GM18498 (cell line): ENCODE results near the gene CCNQ.
A peak's percentile ranks its signal among the peaks of the same experiment; 100 is the strongest.

Experiments used
- ATAC-seq: cut with Tn5 transposase; IDR thresholded peaks from one replicate; pipeline ENCODE4 v1.9.1; 2021; ENCODE audit warnings: mild to moderate bottlenecking, moderate library complexity; ENCODE audit not compliant: unreplicated experiment

The CCNQ gene

DNA sequence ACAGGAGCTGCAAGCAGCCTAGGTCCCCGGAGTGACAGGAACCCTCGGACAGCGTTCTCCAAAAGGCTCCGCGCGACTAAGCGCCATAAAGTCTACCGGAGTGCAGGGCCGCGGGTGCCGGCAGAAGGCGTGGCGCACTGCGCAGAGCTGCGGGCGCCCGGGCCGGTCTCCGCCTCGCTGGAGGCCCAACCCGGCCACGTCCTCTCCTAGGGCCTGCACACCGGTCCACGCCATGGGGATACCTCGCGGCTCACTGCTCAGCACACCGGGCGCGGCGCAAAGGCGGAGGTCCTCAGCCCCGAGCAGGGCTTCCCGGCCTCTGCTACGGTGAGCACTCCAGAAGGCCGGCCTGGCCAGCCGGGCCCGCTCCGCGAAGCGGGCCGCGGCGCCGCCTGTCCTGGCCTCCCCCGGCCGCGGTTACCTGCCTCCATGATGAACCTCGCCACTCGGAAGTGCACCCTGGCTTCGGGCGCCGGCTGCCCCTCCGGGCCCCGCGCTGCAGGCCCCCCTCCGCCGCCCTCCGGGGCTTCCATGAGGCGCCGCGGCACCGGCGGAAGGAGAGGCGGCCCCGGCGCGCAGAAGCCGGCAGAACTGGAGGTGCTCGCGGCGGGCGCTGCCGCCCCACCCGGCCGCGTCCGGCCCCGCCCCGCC is at the start of gene CCNQ:
Gene CCNQ (minus strand): TSS at position 599 of the 651 bp plus-strand sequence. CDS start 66 bp downstream, at position 533.
- ATAC-seq = peak; percentile 61

DNA sequence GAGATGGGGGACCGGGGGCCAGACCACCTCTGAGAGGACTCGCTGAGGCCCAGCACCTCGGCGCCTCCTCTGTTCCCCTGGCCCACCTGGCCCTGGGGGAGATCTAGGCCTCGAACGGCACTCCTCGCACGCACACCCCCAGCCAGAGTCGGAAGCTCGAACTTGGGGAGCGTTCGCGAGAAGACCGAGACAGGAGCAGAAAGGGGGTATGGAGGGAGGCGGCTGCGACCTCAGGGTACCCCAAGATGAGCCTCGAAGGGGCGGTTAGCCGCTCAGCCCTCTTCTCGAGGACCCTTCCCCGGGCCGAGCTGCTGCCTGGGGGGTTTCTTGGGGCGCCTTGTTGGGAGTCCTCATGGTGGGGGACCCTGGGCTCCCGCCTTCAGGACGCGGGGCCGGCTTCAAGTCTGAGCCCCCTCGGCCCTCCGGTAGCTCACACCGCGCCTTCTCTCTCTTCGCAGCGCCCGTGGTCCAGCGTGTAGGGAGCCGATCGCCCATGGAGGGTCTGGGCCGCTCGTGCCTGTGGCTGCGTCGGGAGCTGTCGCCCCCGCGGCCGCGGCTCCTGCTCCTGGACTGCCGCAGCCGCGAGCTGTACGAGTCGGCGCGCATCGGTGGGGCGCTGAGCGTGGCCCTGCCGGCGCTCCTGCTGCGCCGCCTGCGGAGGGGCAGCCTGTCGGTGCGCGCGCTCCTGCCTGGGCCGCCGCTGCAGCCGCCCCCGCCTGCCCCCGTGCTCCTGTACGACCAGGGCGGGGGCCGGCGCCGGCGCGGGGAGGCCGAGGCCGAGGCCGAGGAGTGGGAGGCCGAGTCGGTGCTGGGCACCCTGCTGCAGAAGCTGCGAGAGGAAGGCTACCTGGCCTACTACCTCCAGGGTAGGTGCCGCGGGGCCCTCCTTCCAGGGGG is 48.8 kb upstream of the CCNQ start:
- no peak for ATAC-seq

DNA sequence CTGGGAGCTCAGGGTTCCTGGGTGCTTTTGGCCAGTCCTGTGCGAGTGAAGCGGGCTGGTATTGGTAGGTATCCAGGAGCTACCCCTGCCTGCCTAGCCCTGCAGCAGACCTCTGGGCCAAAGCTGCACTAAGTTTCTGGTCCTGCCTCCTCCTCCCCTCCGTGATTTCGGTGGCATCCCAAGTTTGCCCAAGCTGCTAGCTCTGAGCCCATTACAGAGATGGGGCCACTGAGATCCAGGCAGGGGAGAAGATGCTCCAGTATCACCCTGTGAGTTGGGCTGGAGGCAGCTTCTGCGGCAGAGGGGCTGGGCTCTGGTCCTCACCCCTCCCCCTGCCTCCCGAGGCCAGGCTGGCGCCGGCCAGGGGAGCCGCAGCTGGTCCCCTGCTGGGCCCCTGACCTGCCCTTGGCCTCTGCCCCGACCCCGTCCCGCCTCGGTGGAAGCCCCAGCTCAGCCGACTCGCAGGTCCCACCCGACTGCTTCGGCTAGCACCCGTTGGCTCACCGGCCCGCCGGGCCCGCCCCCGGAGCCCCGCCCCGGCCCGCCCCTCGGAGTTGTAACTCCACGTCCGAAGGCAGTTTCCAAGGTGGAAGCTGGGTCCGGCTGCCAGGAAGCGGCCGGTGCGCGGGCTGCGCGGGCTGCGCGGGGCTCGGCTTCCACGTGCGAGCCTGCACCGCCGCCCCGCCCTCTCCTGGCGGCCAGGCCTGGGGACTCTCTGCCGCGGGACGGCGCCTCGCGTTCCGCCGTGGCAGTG is 47.9 kb upstream of the CCNQ start, which contains the start of gene DUSP9:
Gene DUSP9 (plus strand): TSS at position 584 of the 754 bp plus-strand sequence. CDS start 751 bp downstream, outside the sequence.
- ATAC-seq = no peak

DNA sequence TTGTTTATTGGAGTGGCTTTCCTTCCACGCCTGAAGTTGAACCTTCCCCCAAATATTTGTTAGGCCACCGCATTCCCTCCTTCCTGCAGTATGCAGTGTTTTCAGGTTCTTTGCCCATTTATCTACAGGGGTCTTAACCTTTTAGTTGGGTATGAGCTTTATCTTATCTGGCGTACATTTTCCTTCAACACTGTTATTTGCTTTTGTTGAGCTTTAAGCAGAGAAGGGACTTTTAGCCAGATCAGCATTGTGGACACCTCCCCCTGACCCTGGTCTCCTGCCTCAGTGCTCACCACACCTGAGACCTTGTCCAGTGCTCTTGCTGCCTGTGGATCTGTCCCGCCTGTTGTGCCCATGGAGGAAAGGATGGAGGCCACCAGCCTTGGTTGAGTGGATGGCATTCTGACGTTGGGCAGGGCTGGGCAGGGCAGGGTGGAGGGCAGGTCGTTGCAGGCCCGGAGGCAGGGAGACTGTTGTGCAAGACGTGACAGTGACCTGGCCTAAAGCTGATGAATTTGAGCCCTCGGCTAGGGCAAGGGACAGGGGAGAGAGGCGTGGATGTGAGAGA is 47.1 kb upstream of the CCNQ start:
- no peak for ATAC-seq

DNA sequence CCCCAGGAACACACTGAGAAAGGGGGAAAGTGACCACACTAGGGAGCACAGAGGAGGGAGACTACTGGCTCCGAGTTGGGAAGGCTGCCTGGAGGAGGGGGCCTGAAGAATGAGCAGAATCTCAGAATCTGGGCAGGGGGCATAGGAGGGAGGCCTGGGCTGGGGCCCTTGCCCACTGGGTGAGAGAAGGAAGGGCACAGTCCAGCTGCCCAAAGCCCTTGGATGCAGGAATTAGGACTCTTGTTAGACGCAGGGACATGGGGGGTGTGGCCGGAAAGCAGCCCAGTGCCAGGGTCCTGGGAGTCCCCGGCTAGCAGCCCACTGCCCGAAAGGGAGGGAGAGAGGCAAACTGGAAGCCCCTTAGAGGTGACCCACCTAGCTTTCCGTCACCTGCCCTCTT is 46.2 kb upstream of the CCNQ start:
- ATAC-seq = no peak

DNA sequence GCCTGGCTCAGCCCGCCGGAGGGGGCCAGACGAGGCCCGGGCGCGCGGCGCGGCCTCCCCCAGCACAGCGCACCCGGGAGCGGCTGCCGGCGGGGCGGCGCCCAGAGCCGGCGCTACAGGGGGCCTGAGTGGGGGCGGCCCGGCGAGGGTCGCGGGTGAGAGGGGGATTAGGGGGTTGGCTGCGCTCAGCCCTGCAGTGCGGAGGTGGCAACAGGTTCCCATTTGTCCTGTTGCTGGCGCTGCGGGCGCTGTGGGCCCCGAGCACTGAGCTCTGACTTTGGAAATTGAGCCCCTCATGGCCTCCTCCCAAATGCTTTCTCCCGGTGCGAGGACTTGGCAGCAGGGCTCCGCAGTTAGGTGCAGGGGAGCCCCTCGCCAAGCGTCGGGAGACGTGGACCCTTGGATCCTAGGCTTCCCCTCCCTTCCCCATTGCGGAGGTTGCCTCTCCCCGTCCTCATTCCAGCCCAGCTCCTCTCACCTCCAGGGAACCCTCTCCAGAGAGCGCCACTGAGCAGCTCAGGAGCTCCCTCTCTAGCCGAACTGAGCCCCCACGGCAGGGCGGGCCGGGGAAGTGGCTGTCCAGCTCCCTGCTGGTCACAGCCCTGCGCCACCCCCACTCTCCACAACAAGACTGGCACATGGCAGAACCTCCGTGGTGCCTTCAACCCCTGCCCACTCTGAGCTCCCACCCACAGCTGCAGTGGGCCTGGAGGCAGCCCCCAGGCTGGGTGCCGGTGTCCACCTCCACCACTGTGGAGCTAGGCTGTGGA is 45.6 kb upstream of the CCNQ start:
- no peak for ATAC-seq

DNA sequence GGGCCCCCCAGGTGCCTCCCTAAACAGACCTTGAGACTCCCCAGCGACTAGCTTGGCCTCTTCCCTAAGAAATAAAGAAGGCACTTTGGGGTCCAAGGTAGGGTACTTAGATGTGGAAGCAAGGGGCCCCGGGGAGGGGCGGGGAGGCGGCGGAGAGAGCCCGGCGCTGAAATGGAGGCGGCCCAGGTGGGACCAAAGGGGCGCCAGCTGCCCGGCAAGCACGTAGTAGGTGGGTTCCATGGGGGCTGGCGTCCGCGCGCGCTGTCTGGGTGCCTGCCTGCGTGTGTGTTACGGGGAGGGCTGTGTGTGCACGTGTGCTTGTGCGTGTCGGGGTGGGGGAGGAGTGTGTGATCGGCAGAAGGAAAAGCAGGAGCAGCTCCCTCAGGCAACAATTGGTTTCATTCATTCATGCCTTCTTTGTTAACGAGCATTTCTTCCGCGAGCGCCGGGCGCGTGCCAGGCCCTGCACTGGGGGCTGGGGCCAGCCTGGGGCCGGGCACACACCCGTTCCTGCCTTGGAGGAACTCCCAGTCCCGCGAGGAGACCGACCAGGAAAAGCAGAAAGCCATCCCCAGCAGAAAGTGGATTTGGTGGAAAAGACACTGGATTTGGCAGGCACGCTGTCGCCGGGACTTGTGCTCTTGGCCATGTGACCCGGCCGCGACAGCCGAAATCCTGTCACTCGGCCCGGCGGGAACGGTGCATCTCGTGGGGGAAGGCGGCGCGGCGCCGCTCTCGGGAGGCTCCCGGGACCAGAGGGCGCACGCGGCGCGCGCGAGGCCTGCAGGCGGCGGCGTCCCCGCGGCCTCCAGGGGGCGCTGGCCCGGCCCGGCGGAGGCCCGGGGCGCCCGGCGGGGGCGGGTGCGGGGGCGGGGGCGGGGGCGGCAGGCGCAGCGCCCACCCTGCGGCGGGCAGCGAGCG is 44.8 kb upstream of the CCNQ start:
- no peak for ATAC-seq

DNA sequence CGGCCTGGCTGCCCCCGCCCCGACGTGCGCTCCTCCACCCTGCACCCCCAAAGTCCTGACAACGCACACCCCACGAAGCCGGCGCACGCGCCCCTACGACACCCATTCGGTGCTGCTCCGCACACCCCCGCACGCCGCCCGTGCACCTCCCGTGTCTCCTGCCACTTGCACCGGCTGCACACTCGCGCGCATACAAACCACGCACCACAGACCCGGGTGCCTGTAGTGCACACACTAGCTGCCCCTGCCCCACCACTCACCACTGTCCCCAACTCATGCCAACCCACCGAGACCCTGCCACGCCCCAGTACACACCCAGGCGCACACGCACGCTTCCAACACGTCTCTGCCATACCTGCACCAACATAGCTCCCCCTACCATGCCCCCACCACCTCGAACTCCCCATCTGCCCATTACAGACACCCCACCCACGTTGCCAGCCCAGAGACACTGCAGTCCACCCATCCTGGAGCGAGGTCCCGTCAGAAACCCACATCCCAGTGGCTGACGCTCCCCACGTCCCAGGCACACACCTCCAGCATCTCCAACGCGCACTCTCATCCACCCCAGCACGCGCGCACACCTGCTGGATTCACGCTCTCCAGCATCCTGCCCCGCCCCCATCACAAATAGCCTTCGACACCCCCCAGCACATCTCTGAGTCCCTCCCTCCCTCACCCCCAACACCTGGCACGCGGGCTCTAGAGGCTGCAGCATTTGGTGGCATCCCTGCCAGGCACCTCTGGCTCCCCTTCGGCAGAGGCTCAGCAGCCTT is 43.9 kb upstream of the CCNQ start:
- ATAC-seq = no peak

DNA sequence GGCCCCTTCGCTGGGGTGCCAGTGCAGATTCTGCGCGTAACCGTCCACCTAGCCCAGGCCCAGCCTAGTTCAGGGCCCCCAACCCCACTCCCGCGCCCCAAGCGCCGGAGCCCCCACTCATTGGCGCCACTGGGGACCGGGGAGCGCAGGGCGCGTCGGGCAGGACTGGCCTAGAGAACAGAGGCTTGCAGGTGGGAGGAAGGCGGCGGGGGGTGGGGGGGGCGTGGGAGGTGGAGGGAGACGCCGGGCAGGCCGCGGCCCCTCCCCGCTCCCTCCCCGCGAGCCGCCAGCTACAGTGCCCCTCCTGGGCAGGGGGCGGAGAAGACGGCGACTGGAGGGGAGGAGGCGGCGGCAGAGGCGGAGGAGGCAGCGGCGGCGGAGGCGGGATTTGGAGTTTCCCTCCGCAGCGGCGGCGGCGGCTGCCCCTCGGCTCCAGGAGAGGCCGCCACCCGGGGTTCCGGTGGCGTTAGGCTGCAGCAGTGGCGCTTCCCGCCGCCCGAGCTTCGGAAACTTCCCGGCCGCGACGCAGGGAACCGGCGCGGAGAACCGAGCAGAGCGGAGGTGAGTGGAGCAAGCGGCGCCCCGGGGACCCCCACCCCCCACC is 43.2 kb upstream of the CCNQ start:
- ATAC-seq = no peak

DNA sequence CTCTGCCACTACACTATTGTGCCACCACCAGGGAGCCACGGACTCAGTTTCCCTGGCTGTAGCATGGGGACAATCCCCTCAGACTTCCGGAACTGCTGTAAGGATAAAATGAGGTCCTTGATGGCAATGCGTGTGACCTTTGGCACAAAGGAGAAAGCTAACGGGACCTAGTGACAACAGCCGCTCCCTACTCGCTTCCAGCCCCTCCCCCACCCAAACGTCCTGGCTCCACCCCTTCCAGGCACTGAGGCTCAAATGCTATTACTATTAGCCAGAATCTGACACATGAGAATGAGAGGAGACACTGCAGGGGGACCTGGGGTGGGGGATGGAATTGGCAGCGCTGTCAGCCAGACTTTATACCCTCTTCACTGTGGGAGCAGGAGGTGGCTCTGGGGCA is 42.7 kb upstream of the CCNQ start:
- no peak for ATAC-seq

DNA sequence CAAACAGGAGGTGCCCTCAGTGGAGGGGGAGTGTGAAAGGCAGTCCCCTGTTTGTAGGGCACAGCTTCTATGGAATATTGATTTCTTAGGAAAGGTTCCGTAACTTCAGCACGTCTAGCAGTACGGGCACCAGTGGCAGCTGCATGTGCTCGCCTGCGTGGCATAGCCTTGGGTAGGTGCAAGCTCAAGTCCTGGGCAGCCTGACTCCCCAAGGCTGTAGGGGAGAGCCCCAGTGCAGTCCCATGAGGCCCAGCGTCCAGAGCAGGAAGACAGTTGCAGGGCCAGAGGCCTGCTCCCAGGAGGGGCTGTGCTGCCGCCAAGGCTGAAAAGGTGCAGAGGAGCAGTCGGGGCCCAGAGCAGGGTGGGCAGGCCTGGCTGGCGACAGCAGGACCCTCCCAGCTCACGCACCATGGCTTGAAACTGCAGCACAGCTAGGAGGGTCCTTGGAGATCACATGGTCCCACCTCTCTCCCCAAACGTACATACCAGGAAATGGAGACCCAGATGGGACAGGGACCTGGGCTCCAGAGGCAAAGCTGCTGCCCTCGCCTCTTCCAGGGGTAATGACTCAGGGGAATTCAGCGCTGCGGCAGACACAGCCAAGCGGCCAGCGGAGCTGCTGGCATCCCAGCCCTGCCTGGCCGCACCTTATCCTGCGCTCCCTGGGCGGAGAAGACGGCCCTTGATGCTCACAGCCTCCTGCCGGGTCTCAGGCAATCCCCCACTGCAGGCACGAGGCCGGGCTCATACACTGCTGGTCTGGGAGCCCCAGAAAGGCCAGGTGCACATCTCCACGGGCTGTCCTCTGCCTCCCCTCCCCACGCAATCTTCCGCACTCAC is 42.0 kb upstream of the CCNQ start:
- ATAC-seq = no peak

DNA sequence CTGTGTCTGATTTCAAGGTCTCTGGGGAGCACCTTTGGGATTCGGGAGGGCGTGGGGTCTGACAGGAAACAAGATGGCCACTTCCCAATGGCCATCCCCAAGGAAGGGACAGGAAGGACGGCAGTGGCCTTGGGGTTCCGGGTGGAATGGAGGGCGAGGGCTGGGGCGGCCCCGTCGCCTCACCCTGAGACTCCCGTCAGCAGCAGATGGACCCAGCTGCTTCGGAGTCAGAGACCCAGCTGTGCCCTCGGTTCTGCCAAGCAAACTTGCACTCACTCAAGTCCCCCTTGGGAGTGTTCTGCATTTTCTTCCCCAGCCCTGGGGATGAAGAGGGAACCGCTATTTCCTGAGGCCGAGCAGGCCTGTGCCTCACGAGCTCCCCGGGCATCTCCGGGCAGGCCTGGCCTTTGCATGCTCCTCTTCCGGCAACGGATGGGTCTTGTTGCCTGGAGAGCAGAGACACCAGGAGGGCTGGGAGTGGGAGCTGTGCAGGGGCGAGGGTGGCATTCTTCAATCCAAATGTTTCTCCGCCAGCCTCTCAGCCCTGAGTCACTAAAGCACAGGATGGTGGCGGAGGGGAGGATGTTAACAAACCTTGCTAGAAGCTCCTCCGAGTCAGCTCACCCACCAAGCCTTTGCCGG is 41.2 kb upstream of the CCNQ start:
- ATAC-seq = no peak

DNA sequence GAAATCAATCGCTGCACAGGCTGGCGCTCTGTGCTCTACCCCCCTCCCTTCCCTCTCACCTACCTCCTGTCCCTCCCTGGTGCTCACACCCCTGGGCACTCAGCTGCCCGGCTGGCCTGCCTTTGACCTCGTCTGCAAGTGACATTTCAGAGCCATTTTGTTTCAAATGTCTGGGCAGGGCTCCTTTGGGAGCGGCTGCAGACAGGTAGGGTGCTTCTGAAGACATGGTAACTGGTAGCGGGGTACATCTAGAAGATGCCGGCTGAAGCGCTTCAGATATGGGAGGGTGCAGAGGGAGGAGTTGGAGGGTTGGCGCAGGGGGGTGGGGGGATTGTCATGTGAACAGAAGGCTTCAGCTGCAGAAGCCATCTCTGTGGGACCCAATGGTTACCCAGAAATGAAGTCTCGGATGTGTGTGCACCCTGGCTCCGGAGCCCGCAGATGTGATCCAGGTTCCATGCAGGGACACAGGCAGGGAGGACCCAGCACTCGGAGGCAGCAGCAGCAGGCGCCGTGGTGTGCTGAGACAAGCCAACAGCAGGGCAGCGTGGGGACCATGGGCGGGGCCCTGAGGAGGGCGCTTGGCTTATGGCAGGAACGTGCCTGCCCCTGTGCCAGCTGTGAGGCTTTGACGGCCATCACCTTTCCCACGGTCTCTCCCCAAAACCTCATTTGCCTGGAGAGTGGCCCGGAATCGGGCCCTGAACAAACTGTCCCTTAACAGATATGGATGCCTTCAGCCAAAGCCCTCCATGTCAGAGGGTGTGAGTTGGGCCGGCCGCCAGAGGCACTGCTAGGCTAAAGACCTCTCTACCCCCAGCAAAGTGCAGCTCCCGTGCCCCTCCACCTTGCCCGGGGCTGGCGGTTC is 40.5 kb upstream of the CCNQ start:
- ATAC-seq = no peak

DNA sequence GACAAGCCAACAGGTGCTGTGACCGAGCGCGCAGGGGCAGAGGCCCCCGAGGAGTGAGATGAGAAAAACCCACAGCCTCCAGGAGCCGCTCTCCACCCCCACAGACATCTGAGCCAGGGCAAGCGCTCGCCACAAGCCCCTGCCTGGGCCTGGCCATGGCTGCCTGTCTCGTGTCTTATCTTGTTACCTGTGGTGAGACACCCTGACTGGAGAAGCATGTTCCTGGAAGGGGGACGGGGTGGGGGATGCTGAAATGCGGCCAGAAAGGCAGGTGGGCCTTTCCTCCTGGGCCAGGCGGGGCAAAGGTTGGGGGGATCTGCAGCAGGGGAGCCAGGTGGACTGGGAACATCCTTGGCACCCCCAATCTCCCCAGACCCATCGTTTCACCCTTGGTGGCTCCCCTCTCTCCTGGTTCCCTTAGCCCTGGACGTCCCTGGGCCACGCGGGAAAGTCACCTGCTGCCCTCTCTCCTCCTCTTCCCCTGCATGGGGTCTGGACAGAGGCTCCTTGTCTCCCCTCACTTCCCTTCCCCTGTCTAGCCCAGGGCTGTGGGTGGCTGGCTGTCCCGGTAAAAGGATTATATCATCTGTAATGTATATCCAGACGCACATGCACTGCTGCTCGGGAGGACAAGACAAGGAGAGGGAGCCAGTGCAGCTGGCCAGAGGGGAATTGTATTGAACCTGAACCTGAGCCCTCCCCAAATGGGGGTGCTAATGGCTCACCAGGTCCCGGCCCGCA is 39.7 kb upstream of the CCNQ start:
- ATAC-seq = no peak

DNA sequence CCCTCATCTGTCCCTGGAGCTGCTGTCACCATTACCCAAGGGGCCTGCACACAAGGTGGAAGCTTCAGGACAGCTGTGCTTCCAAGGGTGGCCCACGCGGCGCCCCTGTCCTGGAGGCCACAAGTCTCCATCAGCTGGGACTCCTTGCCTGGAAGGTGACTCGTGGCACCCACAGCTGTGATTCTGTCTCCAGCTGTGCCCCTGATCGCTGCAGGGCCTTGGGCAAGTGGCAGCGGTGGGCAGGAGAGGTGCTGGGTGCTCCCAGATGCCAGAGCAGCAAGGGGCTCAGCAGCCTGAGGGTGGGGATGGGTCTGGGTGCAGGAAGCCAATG is 39.1 kb upstream of the CCNQ start:
- ATAC-seq = no peak
